GM23338 (cell line): ENCODE measurements around the gene TCF7L1.

Experiments used
- EZH2 ChIP-seq: fragments of 200-600 bp; sonication (generic); IDR thresholded peaks from one replicate; pipeline ENCODE4 v1.8.0; 2017; ENCODE audit warnings: antibody characterized with exemption, mild to moderate bottlenecking, low read depth; ENCODE audit not compliant: unreplicated experiment
- EZH2phosphoT487 ChIP-seq: fragments of 200-600 bp; sonication (generic); IDR thresholded peaks from one replicate; pipeline ENCODE4 v1.8.1; 2018; ENCODE audit warnings: antibody characterized with exemption; ENCODE audit not compliant: unreplicated experiment
- JUNB ChIP-seq: IDR thresholded peaks from one replicate; pipeline ENCODE4 v1.6.1; 2016; ENCODE audit warnings: antibody characterized with exemption; ENCODE audit not compliant: unreplicated experiment
- POLR2AphosphoS5 ChIP-seq: IDR thresholded peaks from 2 replicates; pipeline ENCODE4 v1.6.1; 2016; ENCODE audit warnings: antibody characterized with exemption, low read depth
- ZNF114 ChIP-seq: fragments of 250-450 bp; sonication (Bioruptor Pico); IDR thresholded peaks from 2 replicates; pipeline ENCODE4 v1.5.0; 2020; ENCODE audit warnings: mild to moderate bottlenecking, moderate library complexity
- ZNF331 ChIP-seq: fragments of 250-450 bp; sonication (Bioruptor Pico); IDR thresholded peaks from 2 replicates; pipeline ENCODE4 v1.5.0; 2020; ENCODE audit warnings: low read depth, mild to moderate bottlenecking, moderate library complexity
- TF ChIP-seq, protein P1 (sequence below), 2 experiments: fragments of 200-600 bp in 1 of 2; sonication (generic) in 1 of 2; conservative IDR thresholded peaks; 2 replicates each; pipeline versions ENCODE4 v1.5.1 to v1.6.1; 2016 to 2017; ENCODE audit warnings: antibody characterized with exemption in 2 of 2, low read depth in 2 of 2, mild to moderate bottlenecking in 2 of 2, moderate library complexity in 1 of 2
- TF ChIP-seq, protein P2 (sequence below): IDR thresholded peaks from one replicate; pipeline ENCODE4 v1.6.1; 2018; ENCODE audit warnings: antibody characterized with exemption; ENCODE audit not compliant: unreplicated experiment

DNA sequence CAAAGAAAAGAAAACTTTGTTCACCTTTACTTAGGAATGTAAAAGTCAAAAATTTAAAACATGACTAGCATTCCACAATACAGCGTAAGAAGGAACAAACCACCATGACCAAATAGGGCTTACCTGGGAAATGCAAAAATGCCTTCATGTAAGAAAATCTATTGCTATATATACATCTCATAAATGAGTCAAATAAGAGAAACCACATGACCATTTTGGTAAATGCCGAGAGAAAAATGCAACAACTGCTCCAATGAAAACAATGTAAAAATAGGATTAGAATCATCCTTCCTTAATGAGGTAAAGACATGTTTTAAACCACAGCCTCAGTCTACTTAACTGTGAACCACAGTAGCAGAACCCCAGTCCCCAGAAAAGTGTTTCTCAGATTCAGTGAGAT is 145.2 kb downstream of the TCF7L1 start:
- TF ChIP-seq, protein P1, sequence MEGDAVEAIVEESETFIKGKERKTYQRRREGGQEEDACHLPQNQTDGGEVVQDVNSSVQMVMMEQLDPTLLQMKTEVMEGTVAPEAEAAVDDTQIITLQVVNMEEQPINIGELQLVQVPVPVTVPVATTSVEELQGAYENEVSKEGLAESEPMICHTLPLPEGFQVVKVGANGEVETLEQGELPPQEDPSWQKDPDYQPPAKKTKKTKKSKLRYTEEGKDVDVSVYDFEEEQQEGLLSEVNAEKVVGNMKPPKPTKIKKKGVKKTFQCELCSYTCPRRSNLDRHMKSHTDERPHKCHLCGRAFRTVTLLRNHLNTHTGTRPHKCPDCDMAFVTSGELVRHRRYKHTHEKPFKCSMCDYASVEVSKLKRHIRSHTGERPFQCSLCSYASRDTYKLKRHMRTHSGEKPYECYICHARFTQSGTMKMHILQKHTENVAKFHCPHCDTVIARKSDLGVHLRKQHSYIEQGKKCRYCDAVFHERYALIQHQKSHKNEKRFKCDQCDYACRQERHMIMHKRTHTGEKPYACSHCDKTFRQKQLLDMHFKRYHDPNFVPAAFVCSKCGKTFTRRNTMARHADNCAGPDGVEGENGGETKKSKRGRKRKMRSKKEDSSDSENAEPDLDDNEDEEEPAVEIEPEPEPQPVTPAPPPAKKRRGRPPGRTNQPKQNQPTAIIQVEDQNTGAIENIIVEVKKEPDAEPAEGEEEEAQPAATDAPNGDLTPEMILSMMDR (conservative IDR thresholded peaks at IDR 0.05; ENCODE audit: low read depth in 2 of 2): no peak
- no peak for TF ChIP-seq POLR2AphosphoS5
- TF ChIP-seq, protein P2, sequence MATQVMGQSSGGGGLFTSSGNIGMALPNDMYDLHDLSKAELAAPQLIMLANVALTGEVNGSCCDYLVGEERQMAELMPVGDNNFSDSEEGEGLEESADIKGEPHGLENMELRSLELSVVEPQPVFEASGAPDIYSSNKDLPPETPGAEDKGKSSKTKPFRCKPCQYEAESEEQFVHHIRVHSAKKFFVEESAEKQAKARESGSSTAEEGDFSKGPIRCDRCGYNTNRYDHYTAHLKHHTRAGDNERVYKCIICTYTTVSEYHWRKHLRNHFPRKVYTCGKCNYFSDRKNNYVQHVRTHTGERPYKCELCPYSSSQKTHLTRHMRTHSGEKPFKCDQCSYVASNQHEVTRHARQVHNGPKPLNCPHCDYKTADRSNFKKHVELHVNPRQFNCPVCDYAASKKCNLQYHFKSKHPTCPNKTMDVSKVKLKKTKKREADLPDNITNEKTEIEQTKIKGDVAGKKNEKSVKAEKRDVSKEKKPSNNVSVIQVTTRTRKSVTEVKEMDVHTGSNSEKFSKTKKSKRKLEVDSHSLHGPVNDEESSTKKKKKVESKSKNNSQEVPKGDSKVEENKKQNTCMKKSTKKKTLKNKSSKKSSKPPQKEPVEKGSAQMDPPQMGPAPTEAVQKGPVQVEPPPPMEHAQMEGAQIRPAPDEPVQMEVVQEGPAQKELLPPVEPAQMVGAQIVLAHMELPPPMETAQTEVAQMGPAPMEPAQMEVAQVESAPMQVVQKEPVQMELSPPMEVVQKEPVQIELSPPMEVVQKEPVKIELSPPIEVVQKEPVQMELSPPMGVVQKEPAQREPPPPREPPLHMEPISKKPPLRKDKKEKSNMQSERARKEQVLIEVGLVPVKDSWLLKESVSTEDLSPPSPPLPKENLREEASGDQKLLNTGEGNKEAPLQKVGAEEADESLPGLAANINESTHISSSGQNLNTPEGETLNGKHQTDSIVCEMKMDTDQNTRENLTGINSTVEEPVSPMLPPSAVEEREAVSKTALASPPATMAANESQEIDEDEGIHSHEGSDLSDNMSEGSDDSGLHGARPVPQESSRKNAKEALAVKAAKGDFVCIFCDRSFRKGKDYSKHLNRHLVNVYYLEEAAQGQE: no peak
- no peak for TF ChIP-seq EZH2
- TF ChIP-seq EZH2phosphoT487: no peak
- no peak for TF ChIP-seq JUNB
- no peak for TF ChIP-seq ZNF331
- no peak for TF ChIP-seq ZNF114
